AG08396 (cell line): ENCODE data around the gene LDLRAD4.
"Not testable (repeated sequence)": the region's sequence is repeated elsewhere in the genome, so short reads cannot be mapped to it uniquely, and the experiment has no call there.

Source experiments
- DNase-seq: peaks from one replicate; pipeline ENCODE4 v3.0.0; 2012; ENCODE audit warnings: low spot score, mixed read lengths

Gene LDLRAD4

DNA sequence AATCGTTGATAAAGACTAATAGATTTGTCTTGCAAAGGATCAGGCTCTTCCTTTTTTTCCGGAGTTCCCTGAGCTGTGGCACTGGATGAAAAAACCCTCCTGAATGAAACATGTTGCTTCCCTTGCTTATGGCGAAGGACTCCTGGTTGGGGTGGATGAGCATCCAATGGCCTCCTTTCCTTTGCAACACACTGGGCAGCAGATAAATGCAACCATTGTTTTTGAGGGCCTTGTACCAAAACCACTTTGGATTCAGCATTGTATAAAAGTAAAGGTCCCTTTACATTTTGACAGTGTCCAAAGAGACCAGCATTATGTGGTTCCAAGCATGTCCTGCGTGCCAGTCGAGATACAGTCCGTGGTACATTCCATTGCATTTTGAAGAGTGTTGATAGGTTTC, 463.1 kb downstream of the LDLRAD4 start:
- DNase-seq: no peak

GRCh38 chr18:13684546-13684945, 466.0 kb downstream of the LDLRAD4 start:
- DNase-seq: no peak

DNA sequence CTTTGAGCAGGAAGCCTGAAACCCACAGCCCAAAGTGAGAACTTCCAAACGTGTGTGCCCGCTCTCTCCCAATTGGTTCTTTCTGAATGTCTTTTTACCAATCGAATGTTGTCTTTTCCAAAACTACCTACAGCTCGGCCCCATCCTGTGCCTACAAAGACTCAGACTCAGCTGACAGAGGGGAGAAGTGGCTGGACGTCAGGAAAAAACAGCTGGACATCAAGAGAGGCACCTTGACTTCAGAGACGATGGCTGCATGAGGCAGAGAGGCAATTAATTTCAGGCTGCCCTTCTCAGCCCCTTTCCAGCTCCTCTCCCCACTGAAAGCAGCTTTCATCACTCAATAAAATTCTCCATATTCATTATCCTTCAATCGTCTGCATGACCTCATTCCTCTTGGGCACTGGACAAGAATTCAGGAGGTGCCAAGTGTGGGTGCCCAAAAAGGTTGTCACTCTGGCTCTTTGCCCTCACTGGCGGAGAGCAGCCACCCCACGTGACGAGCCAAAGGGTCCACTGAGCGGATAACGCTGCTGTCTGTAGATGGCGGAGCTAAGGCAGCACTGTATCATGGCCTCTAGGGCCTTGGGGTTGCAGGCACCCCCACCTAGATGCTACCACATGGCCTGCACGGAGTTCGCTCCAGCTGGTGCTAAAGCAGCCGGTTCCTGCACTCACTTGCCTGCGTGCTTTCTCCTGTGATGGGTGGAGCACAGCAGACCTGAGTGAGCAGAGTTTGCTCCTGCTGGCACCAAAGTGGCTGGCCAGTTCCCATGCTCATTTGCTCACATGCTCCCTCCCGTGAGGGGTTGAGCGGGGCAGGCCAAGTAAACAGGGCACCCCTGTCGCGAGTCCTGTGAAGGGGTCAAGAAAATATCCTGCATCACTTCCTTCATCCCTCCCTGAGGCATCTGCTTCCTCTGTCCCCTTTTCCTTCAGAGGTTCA, 469.9 kb downstream of the LDLRAD4 start:
- no peak for DNase-seq

GRCh38 chr18:13690060-13690459, 471.5 kb downstream of the LDLRAD4 start:
- not testable (repeated sequence) for DNase-seq

- DNase-seq: not testable (repeated sequence)
Observed at GRCh38 chr18:13695337-13695736, 476.8 kb downstream of the LDLRAD4 start.

GRCh38 chr18:13696961-13697360, 478.4 kb downstream of the LDLRAD4 start:
- DNase-seq: no peak

GRCh38 chr18:13700153-13700552, 481.6 kb downstream of the LDLRAD4 start:
- no peak for DNase-seq
